HepG2 (cell line): ENCODE measurements around the gene ZC3H13. TPM values are rescaled to one million over a fixed set of nuclear protein-coding genes. Genes with fewer than 3 reads are reported as not detected.

ENCODE experiments used
- ATAC-seq: fragments of 200-7000 bp; cut with Tn5 transposase; 3 replicates; pipeline ENCODE4 v1.9.1; 2020; ENCODE audit warnings: mild to moderate bottlenecking, moderate library complexity
- BruUV-seq: library from RNA; stranded (reverse); fragments of 400-500 nt; replicated peaks from 2 replicates; lab custom pipeline; 2021; lab: Mats Ljungman, UMichigan
- CTCF ChIA-PET: fragments of 300-600 bp; formaldehyde crosslinking; extraction: SDS; loops from one replicate; lab custom pipeline; 2021; ENCODE audit warnings: low total read pairs, inconsistent platforms, low intra/inter-chr PET ratio; lab: Yijun Ruan, JAX
- POLR2A ChIA-PET: fragments of 350-600 bp; sonication (Branson Sonifier 250); formaldehyde crosslinking; loops from one replicate; lab custom pipeline; 2020; ENCODE audit warnings: antibody characterized with exemption, inconsistent platforms; lab: Yijun Ruan, JAX
- DNase-seq: peaks from one replicate; pipeline ENCODE4 v3.0.0-alpha.2; 2015; ENCODE audit warnings: low spot score
- FAIRE-seq: peaks from 3 replicates; lab custom pipeline; 2011; peaks lifted over from hg19 to GRCh38; lab: Jason Lieb, UNC
- H2AFZ ChIP-seq: one replicate; pipeline ENCODE4 v1.6.1; 2011; ENCODE audit warnings: low read length, inconsistent platforms
- H3K27ac ChIP-seq: fragments of 300-600 bp; 3 replicates; pipeline ENCODE4 v1.8.0; 2011; ENCODE audit warnings: mixed run types, mild to moderate bottlenecking, mixed read lengths, low read length, inconsistent platforms; ENCODE audit not compliant: insufficient read depth; ENCODE audit errors: extremely low read length
- H3K27me3 ChIP-seq, 2 experiments: fragments of 200-600 bp in 1 of 2; 2 replicates in 1 of 2; 3 replicates in 1 of 2; pipeline versions ENCODE4 v1.6.0 to v1.8.0; 2011; ENCODE audit warnings: low read length in 2 of 2, mild to moderate bottlenecking in 2 of 2, moderate library complexity in 2 of 2, inconsistent platforms in 1 of 2; ENCODE audit not compliant: insufficient read depth in 2 of 2, control insufficient read depth in 1 of 2
- H3K36me3 ChIP-seq, 2 experiments: fragments of 200-600 bp in 1 of 2; replicated peaks in 1 of 2; 2 replicates in 1 of 2; 3 replicates in 1 of 2; pipeline versions ENCODE4 v1.5.1 to v1.8.0; 2011; ENCODE audit warnings: low read length in 2 of 2, inconsistent platforms in 1 of 2; ENCODE audit not compliant: insufficient read depth in 2 of 2, control insufficient read depth in 1 of 2
- H3K4me1 ChIP-seq: 2 replicates; pipeline ENCODE4 v1.5.1; 2012; ENCODE audit warnings: low read length, inconsistent platforms; ENCODE audit not compliant: insufficient read depth
- H3K4me2 ChIP-seq: 2 replicates; pipeline ENCODE4 v1.6.0; 2011; ENCODE audit warnings: low read depth, low read length, inconsistent platforms
- H3K4me3 ChIP-seq, 3 experiments: fragments of 200-600 bp in 1 of 3; sonication (generic), shearing (Covaris generic) in 1 of 3; replicated peaks in 1 of 3; 2 replicates each; pipeline ENCODE4 v1.5.1; 2011 to 2016; ENCODE audit warnings: low read length in 3 of 3, inconsistent platforms in 2 of 3, low read depth in 2 of 3, mild to moderate bottlenecking in 2 of 3, control low read depth in 1 of 3, mixed read lengths in 1 of 3; ENCODE audit not compliant: insufficient read depth in 1 of 3
- H3K79me2 ChIP-seq: one replicate; pipeline ENCODE4 v1.6.1; 2011; ENCODE audit warnings: low read length, inconsistent platforms; ENCODE audit not compliant: insufficient read depth
- H3K9ac ChIP-seq: 2 replicates; pipeline ENCODE4 v1.6.0; 2011; ENCODE audit warnings: mild to moderate bottlenecking, low read depth, low read length, inconsistent platforms; ENCODE audit not compliant: insufficient read depth
- H3K9me3 ChIP-seq: 2 replicates; pipeline ENCODE4 v1.5.1; 2012; ENCODE audit warnings: mild to moderate bottlenecking, low read length
- H4K20me1 ChIP-seq: 2 replicates; pipeline ENCODE4 v1.6.0; 2011; ENCODE audit warnings: inconsistent platforms, mild to moderate bottlenecking, low read length, moderate library complexity; ENCODE audit not compliant: insufficient read depth
- ARNT2 ChIP-seq: sonication (generic); formaldehyde crosslinking; IDR thresholded peaks from 2 replicates; pipeline ENCODE4 v1.8.0; 2022; ENCODE audit warnings: mild to moderate bottlenecking, low read depth, missing genetic modification reagents, moderate library complexity
- HNF4A ChIP-seq: sonication (generic); formaldehyde crosslinking; IDR thresholded peaks from 2 replicates; pipeline ENCODE4 v1.4.0; 2020; ENCODE audit warnings: missing genetic modification reagents
- MTF2 ChIP-seq: sonication (generic); formaldehyde crosslinking; IDR thresholded peaks from 2 replicates; pipeline ENCODE4 v1.5.0; 2020; ENCODE audit warnings: missing genetic modification reagents, borderline replicate concordance
- NFYB ChIP-seq: sonication (generic); formaldehyde crosslinking; IDR thresholded peaks from 2 replicates; pipeline ENCODE4 v1.4.0; 2020; ENCODE audit warnings: missing genetic modification reagents
- TEAD3 ChIP-seq: optimal IDR thresholded peaks from 2 replicates; pipeline ENCODE3; 2016; ENCODE audit warnings: borderline replicate concordance
- WGBS: methylation state at CpG from one replicate; pipeline ENCODE4 v1.1.6; 2017; ENCODE audit warnings: low lambda C conversion rate; 5-methylcytosine and 5-hydroxymethylcytosine counted together
- in situ Hi-C: cut with HindIII; loops from 2 replicates; pipeline ENCODE4 v1.10.0; 2017; ENCODE audit warnings: low pct_unique_long_range_greater_than_20kb; ENCODE audit not compliant: extremely low pct_ligation_motif_present
- intact Hi-C: fragments of 100-400 bp; cut with micrococcal nuclease; formaldehyde crosslinking; loops from one replicate; pipeline ENCODE4 v1.10.0; 2022; ENCODE audit not compliant: unreplicated experiment
- polyA plus RNA-seq, 8 experiments: library from polyadenylated mRNA; depleted of rRNA in 3 of 8; stranded (reverse) in 7 of 8; unstranded in 1 of 8; fragments of >200 nt; fragmentation: Illumina TruSeq in 4 of 8; extraction: Trizol in 4 of 8; gene quantifications; 2 replicates each; pipeline versions ENCODE4 v1.2.1 to v1.2.3, GENCODE V29; 2011 to 2016; ENCODE audit warnings: low read depth in 4 of 8, missing spikeins in 1 of 8, mixed read lengths in 1 of 8; ENCODE audit not compliant: insufficient read depth in 1 of 8
- total RNA-seq, 5 experiments: library from RNA; depleted of rRNA; stranded (reverse); fragments of >200 nt; fragmentation: Illumina TruSeq; extraction: Trizol; gene quantifications; 2 replicates each; pipeline ENCODE4 v1.2.3, GENCODE V29; 2016; ENCODE audit warnings: low read depth in 1 of 5
- TF ChIP-seq, protein P1 (sequence below), 2 experiments: fragments of 450-650 bp in 1 of 2; sonication (generic) in 1 of 2; formaldehyde crosslinking; IDR thresholded peaks; 2 replicates each; pipeline versions ENCODE4 v1.5.0 to v1.8.0; 2020 to 2022; ENCODE audit warnings: mild to moderate bottlenecking in 1 of 2, missing genetic modification reagents in 1 of 2
- TF ChIP-seq, protein P2 (sequence below): IDR thresholded peaks from 2 replicates; pipeline ENCODE4 v1.6.1; 2016
- TF ChIP-seq, protein P3 (sequence below), 2 experiments: fragments of 450-650 bp in 1 of 2; sonication (generic) in 1 of 2; formaldehyde crosslinking in 1 of 2; IDR thresholded peaks; 2 replicates each; pipeline versions ENCODE4 v1.6.1 to v1.8.0; 2016 to 2022; ENCODE audit warnings: antibody characterized with exemption in 1 of 2, mild to moderate bottlenecking in 1 of 2, missing genetic modification reagents in 1 of 2
- TF ChIP-seq, protein P4 (sequence below): sonication (generic); formaldehyde crosslinking; IDR thresholded peaks from 2 replicates; pipeline ENCODE4 v1.4.0; 2020; ENCODE audit warnings: mild to moderate bottlenecking, low read depth, missing genetic modification reagents

Gene ZC3H13
- total and polyA plus RNA-seq, 2 of the 13 experiments (the other 11 are each of a cell fraction or from before 2014, with no cell fraction given), result 2.7 to 23.5 TPM

DNA sequence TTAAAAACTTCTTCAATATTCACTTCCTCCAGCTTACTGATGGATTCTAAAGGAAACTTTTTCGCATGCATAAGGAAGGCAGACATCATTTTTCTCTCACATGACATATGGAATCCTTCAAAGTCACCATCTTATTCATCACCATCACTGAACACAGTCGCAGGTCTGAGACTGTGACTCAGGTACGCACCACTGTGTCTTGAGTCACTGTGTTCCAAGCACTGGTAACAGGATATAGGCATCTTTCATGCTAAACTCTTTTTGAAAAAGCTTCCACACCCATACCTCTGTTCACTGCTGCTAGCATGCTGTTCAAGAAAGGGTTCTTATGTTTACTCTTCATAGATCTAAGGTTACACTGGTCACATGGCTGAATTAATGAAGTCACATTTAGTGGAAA is 133.9 kb downstream of the ZC3H13 start:
- H4K20me1 ChIP-seq, result no peaks in the 10 kb centered on the region
- POLR2A ChIA-PET, result no interaction called here
- no peak for DNase-seq
- no peaks in the 10 kb centered on the region for H3K36me3 ChIP-seq
- no peak overlapping the region for H2AFZ ChIP-seq
- no peak for FAIRE-seq
- in situ Hi-C loops, result no loop called here
- no peaks in the 10 kb centered on the region for H3K4me1 ChIP-seq
- WGBS, result 3% methylated on average over 3 of the region's 3 CpGs
- CTCF ChIA-PET, result no interaction called here
- no peak for ATAC-seq
- no peak overlapping the region for H3K4me3 ChIP-seq
- H3K4me2 ChIP-seq, result no peak overlapping the region
- H3K27me3 ChIP-seq, result peaks cover 0 to 6% of the 10 kb centered on the region in 2 experiments; a peak in 1 of 5 replicates
- intact Hi-C loops, result no loop called here
- H3K9me3 ChIP-seq, result no peaks in the 10 kb centered on the region
- H3K9ac ChIP-seq, result no peak overlapping the region
- no peak overlapping the region for H3K27ac ChIP-seq
- H3K79me2 ChIP-seq, result no peaks in the 10 kb centered on the region
- BruUV-seq, result no TSS peak
- no peak for TF ChIP-seq NFYB
- TF ChIP-seq, protein P1, sequence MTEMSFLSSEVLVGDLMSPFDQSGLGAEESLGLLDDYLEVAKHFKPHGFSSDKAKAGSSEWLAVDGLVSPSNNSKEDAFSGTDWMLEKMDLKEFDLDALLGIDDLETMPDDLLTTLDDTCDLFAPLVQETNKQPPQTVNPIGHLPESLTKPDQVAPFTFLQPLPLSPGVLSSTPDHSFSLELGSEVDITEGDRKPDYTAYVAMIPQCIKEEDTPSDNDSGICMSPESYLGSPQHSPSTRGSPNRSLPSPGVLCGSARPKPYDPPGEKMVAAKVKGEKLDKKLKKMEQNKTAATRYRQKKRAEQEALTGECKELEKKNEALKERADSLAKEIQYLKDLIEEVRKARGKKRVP (CRISPR knock-in tag; IDR thresholded peaks at IDR 0.05), result no peak
- TF ChIP-seq HNF4A, result no peak
- no peak for TF ChIP-seq TEAD3 (CRISPR knock-in tag)
- no peak for TF ChIP-seq MTF2
- TF ChIP-seq, protein P2, sequence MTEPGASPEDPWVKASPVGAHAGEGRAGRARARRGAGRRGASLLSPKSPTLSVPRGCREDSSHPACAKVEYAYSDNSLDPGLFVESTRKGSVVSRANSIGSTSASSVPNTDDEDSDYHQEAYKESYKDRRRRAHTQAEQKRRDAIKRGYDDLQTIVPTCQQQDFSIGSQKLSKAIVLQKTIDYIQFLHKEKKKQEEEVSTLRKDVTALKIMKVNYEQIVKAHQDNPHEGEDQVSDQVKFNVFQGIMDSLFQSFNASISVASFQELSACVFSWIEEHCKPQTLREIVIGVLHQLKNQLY (CRISPR knock-in tag), result no peak
- TF ChIP-seq, protein P3, sequence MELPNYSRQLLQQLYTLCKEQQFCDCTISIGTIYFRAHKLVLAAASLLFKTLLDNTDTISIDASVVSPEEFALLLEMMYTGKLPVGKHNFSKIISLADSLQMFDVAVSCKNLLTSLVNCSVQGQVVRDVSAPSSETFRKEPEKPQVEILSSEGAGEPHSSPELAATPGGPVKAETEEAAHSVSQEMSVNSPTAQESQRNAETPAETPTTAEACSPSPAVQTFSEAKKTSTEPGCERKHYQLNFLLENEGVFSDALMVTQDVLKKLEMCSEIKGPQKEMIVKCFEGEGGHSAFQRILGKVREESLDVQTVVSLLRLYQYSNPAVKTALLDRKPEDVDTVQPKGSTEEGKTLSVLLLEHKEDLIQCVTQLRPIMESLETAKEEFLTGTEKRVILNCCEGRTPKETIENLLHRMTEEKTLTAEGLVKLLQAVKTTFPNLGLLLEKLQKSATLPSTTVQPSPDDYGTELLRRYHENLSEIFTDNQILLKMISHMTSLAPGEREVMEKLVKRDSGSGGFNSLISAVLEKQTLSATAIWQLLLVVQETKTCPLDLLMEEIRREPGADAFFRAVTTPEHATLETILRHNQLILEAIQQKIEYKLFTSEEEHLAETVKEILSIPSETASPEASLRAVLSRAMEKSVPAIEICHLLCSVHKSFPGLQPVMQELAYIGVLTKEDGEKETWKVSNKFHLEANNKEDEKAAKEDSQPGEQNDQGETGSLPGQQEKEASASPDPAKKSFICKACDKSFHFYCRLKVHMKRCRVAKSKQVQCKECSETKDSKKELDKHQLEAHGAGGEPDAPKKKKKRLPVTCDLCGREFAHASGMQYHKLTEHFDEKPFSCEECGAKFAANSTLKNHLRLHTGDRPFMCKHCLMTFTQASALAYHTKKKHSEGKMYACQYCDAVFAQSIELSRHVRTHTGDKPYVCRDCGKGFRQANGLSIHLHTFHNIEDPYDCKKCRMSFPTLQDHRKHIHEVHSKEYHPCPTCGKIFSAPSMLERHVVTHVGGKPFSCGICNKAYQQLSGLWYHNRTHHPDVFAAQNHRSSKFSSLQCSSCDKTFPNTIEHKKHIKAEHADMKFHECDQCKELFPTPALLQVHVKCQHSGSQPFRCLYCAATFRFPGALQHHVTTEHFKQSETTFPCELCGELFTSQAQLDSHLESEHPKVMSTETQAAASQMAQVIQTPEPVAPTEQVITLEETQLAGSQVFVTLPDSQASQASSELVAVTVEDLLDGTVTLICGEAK (IDR thresholded peaks at IDR 0.05), result no peak
- TF ChIP-seq, protein P3 (CRISPR knock-in tag; IDR thresholded peaks at IDR 0.05), result no peak
- TF ChIP-seq ARNT2 (CRISPR knock-in tag), result no peak
- TF ChIP-seq, protein P4, sequence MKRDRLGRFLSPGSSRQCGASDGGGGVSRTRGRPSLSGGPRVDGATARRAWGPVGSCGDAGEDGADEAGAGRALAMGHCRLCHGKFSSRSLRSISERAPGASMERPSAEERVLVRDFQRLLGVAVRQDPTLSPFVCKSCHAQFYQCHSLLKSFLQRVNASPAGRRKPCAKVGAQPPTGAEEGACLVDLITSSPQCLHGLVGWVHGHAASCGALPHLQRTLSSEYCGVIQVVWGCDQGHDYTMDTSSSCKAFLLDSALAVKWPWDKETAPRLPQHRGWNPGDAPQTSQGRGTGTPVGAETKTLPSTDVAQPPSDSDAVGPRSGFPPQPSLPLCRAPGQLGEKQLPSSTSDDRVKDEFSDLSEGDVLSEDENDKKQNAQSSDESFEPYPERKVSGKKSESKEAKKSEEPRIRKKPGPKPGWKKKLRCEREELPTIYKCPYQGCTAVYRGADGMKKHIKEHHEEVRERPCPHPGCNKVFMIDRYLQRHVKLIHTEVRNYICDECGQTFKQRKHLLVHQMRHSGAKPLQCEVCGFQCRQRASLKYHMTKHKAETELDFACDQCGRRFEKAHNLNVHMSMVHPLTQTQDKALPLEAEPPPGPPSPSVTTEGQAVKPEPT (CRISPR knock-in tag), result no peak
